ENCODE measurements around the gene BPI. TPM values are rescaled to one million over a fixed set of nuclear protein-coding genes. Genes with fewer than 3 reads are reported as not detected.

BPI gene
- total and polyA plus RNA-seq, 2 donors from 2014 or later = 0.16 to 1.5 TPM

DNA sequence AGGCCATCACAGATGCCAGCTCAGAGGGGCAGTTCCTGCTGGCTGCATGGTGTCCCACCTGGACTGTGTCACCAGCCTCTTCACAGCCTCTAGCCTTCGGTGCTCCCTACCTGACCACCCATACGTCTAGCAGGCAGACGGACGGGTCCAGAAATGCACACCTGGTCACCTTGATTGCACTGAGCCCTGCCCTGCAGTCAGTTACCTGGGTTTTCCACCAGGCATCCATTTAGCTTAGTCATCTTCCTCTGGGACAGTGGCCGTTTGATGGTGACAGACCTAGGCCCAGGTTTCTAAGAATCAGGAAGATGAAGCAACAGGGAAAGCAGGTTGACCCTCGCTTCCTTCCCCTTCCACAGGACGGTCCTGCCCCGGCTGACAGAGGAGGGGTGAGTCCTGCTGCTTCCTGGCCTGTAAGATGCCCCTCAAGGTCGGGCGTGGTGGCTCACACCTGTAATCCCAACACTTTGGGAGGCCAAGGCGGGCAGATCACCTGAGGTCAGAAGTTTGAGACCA, 9.8 kb upstream of the BPI start:
- TF ChIP-seq, protein P1, sequence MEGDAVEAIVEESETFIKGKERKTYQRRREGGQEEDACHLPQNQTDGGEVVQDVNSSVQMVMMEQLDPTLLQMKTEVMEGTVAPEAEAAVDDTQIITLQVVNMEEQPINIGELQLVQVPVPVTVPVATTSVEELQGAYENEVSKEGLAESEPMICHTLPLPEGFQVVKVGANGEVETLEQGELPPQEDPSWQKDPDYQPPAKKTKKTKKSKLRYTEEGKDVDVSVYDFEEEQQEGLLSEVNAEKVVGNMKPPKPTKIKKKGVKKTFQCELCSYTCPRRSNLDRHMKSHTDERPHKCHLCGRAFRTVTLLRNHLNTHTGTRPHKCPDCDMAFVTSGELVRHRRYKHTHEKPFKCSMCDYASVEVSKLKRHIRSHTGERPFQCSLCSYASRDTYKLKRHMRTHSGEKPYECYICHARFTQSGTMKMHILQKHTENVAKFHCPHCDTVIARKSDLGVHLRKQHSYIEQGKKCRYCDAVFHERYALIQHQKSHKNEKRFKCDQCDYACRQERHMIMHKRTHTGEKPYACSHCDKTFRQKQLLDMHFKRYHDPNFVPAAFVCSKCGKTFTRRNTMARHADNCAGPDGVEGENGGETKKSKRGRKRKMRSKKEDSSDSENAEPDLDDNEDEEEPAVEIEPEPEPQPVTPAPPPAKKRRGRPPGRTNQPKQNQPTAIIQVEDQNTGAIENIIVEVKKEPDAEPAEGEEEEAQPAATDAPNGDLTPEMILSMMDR (IDR thresholded peaks at IDR 0.05; ENCODE audit: borderline replicate concordance, extremely low read depth, insufficient read depth) = no peak
- no peak for DNase-seq
- Histone ChIP-seq H3K9me3 (ENCODE audit: control insufficient read depth in 2 of 3, insufficient read depth in 1 of 3, low read length in 3 of 3) (no peaks in the 10 kb centered on the region), H3K27ac (ENCODE audit: low read depth in 2 of 2, low read length in 2 of 2) (no peak overlapping the region), H3K4me1 (ENCODE audit: control insufficient read depth in 2 of 3, insufficient read depth in 2 of 3, low read depth in 1 of 3, low read length in 3 of 3) (no peaks in the 10 kb centered on the region), H3K27me3 (ENCODE audit: control insufficient read depth, insufficient read depth, low read length) (no peaks in the 10 kb centered on the region), H3K36me3 (ENCODE audit: control insufficient read depth in 2 of 3, insufficient read depth in 3 of 3, low read length in 3 of 3) (no peaks in the 10 kb centered on the region), H3K4me3 (ENCODE audit: low read length in 3 of 3) (no peak overlapping the region), H3K9ac (ENCODE audit: low read length in 3 of 3) (no peak overlapping the region)
- FAIRE-seq = no peak
- intact Hi-C loops (cut with DNase I) = no loop called here

DNA sequence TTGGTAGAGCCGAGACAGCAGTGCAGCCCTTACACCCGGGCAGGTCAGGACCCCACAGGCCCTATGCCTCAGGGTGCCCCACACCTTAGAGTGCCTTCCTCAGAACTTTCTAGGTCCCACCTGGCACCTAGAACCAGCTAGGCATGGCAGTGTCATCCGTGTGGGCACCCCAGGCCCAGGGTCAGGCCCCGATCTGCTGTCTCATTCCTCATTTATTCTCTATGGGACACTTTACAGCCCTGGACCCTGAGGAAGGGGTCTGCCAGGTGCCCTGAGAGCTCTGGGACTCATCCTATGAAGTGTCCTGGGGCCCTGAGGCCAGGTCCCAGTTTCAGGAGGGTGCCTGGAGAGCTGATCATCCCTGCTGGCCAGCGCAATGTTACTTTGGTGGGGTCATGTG, 8.1 kb upstream of the BPI start:
- no peak overlapping the region for H3K27ac ChIP-seq (ENCODE audit: low read depth in 2 of 2, low read length in 2 of 2)
- no peak for DNase-seq
- H3K9ac ChIP-seq (ENCODE audit: low read length in 3 of 3) = no peak overlapping the region
- no peaks in the 10 kb centered on the region for H3K27me3 ChIP-seq (ENCODE audit: control insufficient read depth, insufficient read depth, low read length)
- TF ChIP-seq, protein P1 (IDR thresholded peaks at IDR 0.05; ENCODE audit: borderline replicate concordance, extremely low read depth, insufficient read depth) = no peak
- H3K9me3 ChIP-seq (ENCODE audit: control insufficient read depth in 2 of 3, insufficient read depth in 1 of 3, low read length in 3 of 3) = no peaks in the 10 kb centered on the region
- no peak for FAIRE-seq
- no peaks in the 10 kb centered on the region for H3K4me1 ChIP-seq (ENCODE audit: control insufficient read depth in 2 of 3, insufficient read depth in 2 of 3, low read depth in 1 of 3, low read length in 3 of 3)
- no peaks in the 10 kb centered on the region for H3K36me3 ChIP-seq (ENCODE audit: control insufficient read depth in 2 of 3, insufficient read depth in 3 of 3, low read length in 3 of 3)
- no peak overlapping the region for H3K4me3 ChIP-seq (ENCODE audit: low read length in 3 of 3)
- intact Hi-C loops (cut with DNase I) = no loop called here

DNA sequence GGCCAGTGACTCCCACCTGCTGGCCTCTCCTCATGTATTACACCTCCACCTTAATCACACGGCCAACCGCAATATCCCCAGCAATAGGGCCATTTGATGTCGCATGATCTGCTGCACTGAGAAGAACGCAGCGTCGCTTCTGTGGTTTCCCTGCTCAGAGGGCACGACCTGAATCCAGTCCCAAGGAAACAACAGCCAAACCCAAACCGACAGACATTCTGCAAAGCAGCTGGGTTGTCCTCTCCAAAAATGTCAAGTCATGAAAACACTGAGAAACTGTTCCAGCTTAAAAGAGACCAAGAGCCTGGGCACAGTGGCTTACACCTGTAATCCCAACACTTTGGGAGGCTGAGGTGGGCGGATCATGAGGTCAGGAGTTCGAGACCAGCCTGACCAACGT, 7.5 kb upstream of the BPI start:
- no peaks in the 10 kb centered on the region for H3K9me3 ChIP-seq (ENCODE audit: control insufficient read depth in 2 of 3, insufficient read depth in 1 of 3, low read length in 3 of 3)

More for the DNA sequence above, 7.5 kb upstream of the BPI start:
- FAIRE-seq (no peak), DNase-seq (no peak)
- H3K4me1 ChIP-seq (ENCODE audit: control insufficient read depth in 2 of 3, insufficient read depth in 2 of 3, low read depth in 1 of 3, low read length in 3 of 3) = no peaks in the 10 kb centered on the region
- no peaks in the 10 kb centered on the region for H3K27me3 ChIP-seq (ENCODE audit: control insufficient read depth, insufficient read depth, low read length)
- TF ChIP-seq, protein P1 (IDR thresholded peaks at IDR 0.05; ENCODE audit: borderline replicate concordance, extremely low read depth, insufficient read depth) = no peak
- no peaks in the 10 kb centered on the region for H3K36me3 ChIP-seq (ENCODE audit: control insufficient read depth in 2 of 3, insufficient read depth in 3 of 3, low read length in 3 of 3)
- no peak overlapping the region for H3K27ac ChIP-seq (ENCODE audit: low read depth in 2 of 2, low read length in 2 of 2)
- H3K9ac ChIP-seq (ENCODE audit: low read length in 3 of 3) = no peak overlapping the region
- intact Hi-C loops (cut with DNase I) = no loop called here
- H3K4me3 ChIP-seq (ENCODE audit: low read length in 3 of 3) = no peak overlapping the region
